ENCODE data around the gene SIK1.
"Not testable (repeated sequence)": the region's sequence is repeated elsewhere in the genome, so short reads cannot be mapped to it uniquely, and the experiment has no call there.

Gene SIK1

DNA sequence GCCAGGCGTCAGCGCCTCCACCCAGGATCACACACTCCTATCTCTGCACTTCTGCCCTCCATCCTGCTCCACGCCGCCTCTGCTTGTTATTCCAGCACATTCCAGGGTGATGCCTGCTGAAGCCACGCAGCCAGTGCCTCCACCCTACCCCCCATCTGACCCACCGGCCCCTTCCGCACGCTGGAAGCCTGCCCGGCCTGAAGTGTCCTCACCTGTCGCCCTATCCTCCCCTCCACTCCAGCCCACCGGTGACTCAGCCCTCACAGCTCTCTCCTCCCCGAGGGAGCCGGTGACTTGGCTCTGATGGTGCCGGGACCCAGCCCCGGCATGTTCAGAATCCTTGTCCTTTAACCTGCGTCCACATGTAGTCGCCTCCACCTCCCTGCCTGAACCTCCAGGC lies 24.9 kb upstream of the SIK1 start:
- not testable (repeated sequence) for H3K9ac ChIP-seq (ENCODE audit: low read length); H3K36me3 ChIP-seq (ENCODE audit: control insufficient read depth, insufficient read depth, low read length); H3K27ac ChIP-seq (ENCODE audit: low read depth, low read length); H3K27me3 ChIP-seq (ENCODE audit: control insufficient read depth, insufficient read depth, low read length); H3K4me1 ChIP-seq (ENCODE audit: control insufficient read depth, insufficient read depth, low read length); H3K4me3 ChIP-seq (ENCODE audit: low read length)

GRCh38 chr21:43450287-43450686 lies 23.4 kb upstream of the SIK1 start:
- not testable (repeated sequence) for H3K36me3 ChIP-seq (ENCODE audit: control insufficient read depth, insufficient read depth, low read length); H3K4me3 ChIP-seq (ENCODE audit: low read length); H3K4me1 ChIP-seq (ENCODE audit: control insufficient read depth, insufficient read depth, low read length); H3K9ac ChIP-seq (ENCODE audit: low read length); H3K27me3 ChIP-seq (ENCODE audit: control insufficient read depth, insufficient read depth, low read length); H3K27ac ChIP-seq (ENCODE audit: low read depth, low read length)

DNA sequence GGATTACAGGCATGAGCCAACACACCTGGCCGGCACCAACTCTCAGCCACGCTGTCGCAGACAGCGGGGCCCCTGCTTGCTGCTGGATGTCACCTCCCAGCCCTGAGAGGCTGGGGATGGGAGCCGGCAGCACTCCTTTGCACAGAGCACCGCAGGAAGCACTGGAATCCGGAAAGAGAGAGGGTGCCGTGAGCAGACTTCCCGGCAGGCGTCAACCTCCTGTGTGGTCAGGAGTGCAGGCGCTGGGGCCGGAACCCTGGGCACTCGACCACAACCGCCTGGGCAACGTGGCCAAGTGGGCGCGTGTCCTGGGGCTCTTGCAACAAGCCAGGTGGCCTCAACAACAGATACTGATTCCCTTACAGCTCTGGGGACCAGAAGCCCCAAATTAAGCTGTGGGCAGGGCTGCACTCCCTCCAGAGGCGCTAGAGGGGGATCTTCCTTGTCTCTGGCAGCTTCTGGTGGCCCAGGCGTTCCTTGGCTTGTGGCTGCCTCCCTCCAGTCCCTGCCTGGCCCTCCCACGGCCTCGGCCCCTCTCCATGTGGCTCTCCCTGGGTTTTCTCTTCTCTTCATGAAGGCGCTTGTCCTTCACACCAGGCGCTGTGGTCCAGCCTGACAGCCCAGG lies 20.5 kb upstream of the SIK1 start:
- not testable (repeated sequence) for H3K27ac ChIP-seq (ENCODE audit: low read depth, low read length); H3K36me3 ChIP-seq (ENCODE audit: control insufficient read depth, insufficient read depth, low read length); H3K9ac ChIP-seq (ENCODE audit: low read length); H3K27me3 ChIP-seq (ENCODE audit: control insufficient read depth, insufficient read depth, low read length); H3K4me1 ChIP-seq (ENCODE audit: control insufficient read depth, insufficient read depth, low read length); H3K4me3 ChIP-seq (ENCODE audit: low read length)

DNA sequence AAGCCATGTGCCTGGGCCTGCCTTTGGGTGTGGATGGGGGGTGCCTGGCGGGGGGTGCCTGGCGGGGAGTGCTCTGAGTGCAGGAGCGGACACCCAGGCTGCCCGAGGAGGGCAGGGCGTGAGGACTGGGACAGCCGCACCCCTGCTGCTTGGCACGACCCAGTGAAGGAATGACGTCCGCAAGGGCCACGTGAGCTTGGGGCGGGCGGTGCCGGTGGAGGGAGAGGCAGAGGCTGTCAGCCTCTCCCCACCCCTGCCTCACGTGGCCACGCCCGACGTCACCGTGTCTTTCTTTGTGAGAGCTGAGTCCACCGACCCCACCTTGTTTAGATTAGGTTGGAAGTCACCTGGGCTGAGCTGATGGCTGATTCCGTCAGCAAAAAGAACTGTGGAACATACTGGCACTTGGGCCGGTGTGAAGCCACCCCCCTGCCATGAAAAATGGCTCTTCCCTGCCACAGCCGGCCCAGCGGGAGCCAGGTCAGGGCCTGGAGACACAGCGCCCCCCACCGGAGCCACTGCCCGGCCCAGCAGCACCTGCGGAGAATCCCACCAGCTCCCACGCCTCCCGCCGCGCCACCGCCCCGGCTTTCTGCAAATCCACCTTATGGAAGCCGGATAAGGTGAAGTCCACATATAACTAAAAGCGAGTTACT lies 19.5 kb upstream of the SIK1 start:
- H3K27me3 ChIP-seq (ENCODE audit: control insufficient read depth, insufficient read depth, low read length); H3K27ac ChIP-seq (ENCODE audit: low read depth, low read length); H3K36me3 ChIP-seq (ENCODE audit: control insufficient read depth, insufficient read depth, low read length); H3K9ac ChIP-seq (ENCODE audit: low read length); H3K4me1 ChIP-seq (ENCODE audit: control insufficient read depth, insufficient read depth, low read length); H3K4me3 ChIP-seq (ENCODE audit: low read length): not testable (repeated sequence)

GRCh38 chr21:43444524-43444923 lies 17.6 kb upstream of the SIK1 start:
- not testable (repeated sequence) for H3K36me3 ChIP-seq (ENCODE audit: control insufficient read depth, insufficient read depth, low read length)

DNA sequence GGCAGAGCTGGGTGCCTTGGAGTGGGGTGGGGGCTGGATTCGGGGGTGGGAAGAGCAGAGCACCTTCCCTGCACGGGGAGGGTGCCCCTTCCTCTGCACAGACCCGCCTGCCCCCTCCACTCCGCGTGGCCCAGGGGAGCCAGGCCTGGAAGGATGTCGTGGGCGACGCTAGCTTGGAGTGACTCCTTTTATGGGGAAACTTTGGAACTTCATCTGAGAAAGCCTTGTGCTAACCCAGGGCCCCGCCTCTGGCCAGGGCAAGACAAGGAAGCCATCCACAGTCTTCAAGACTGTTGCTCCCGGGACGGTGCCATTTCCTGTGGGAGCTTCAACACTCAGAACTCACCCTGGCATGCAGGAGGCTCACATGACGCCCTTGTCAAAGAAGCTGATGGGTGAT lies 15.6 kb upstream of the SIK1 start:
- H3K36me3 ChIP-seq (ENCODE audit: control insufficient read depth, insufficient read depth, low read length) = not testable (repeated sequence)

More at GRCh38 chr21:43444524-43444923, 17.6 kb upstream of the SIK1 start:
- not testable (repeated sequence) for H3K27me3 ChIP-seq (ENCODE audit: control insufficient read depth, insufficient read depth, low read length); H3K4me3 ChIP-seq (ENCODE audit: low read length); H3K4me1 ChIP-seq (ENCODE audit: control insufficient read depth, insufficient read depth, low read length); H3K27ac ChIP-seq (ENCODE audit: low read depth, low read length); H3K9ac ChIP-seq (ENCODE audit: low read length)

DNA sequence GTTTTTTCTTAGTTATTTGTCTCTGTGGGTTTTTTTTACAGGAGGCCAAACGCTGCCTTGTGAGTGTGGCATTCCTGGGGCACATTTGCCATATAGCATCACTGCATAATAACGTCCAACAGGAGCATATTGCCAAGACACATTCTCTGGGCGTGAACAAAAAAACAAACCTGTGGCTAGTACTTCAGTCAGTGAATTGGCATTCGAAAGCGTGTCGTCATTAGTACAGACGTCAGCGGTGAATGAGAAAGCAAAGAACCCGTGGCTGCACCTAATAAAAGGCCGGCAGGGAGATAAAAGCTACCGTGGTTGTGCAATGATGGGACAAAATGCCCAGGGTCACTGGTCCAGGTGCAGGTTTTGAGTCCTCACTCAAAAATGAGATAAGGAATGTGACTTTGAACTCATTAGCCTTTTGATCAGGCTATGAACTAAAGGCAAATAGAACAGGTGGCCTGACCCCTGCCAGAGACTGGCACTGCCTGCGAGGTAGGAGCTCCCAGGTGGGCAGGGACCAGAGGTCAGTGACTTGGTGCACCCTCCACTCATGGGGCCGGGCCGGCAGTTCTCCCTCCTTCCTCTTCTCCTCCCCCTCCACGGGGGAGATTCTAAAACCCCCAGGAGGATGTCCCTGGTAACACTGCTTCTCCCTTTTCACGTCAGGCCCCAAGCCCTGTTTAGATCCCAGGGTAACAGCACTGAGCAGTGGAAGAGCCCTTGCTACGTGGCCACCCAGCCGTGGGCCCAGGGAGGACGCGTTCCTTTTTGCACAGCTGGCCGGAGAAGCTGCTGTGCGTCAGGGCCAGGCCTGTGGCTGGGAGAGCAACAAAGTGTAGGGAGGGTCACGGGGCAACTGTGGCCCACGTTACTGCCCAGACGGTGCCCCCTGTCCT lies 14.2 kb upstream of the SIK1 start:
- H3K9ac ChIP-seq (ENCODE audit: low read length) = not testable (repeated sequence)

More for the DNA sequence above, 15.6 kb upstream of the SIK1 start:
- not testable (repeated sequence) for H3K4me3 ChIP-seq (ENCODE audit: low read length); H3K27ac ChIP-seq (ENCODE audit: low read depth, low read length); H3K9ac ChIP-seq (ENCODE audit: low read length); H3K4me1 ChIP-seq (ENCODE audit: control insufficient read depth, insufficient read depth, low read length); H3K27me3 ChIP-seq (ENCODE audit: control insufficient read depth, insufficient read depth, low read length)

DNA sequence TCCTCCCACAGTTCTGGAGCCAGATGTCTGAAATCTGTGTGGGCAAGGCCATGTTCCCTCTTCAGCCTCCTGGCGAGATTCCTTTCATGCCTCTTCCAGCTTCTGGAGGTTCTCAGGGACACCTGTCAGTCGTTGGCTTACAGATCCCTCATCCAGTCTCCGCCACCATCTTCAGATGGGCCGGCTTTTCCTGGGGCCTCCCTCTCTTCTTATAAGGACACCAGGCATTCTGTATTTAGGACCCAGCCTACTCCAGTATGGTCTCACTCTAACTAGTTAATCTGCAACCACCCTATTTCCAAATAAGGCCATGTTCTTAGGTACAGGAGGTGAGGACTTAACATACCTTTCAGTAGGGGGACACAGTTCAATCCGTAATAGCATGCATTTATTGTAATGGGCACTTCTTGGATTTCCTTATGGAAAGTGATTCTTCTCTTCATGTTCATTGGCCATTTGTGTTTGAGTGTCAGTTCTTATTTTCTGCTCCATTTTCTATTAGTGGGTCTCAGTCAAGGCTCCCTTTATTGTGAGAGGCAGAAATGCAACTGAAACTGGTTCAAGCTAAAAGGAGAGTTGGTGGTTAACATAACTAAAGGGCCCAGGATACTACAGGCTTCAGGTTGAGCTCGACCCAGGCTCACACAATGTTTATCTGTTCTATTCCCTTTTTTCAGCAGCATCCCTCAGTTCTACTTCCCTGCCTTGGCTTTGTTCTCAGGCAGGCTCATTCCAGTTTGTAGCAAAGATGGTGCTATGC lies 12.6 kb upstream of the SIK1 start:
- not testable (repeated sequence) for H3K4me1 ChIP-seq (ENCODE audit: control insufficient read depth, insufficient read depth, low read length); H3K36me3 ChIP-seq (ENCODE audit: control insufficient read depth, insufficient read depth, low read length); H3K4me3 ChIP-seq (ENCODE audit: low read length); H3K27me3 ChIP-seq (ENCODE audit: control insufficient read depth, insufficient read depth, low read length); H3K9ac ChIP-seq (ENCODE audit: low read length); H3K27ac ChIP-seq (ENCODE audit: low read depth, low read length)

More for the DNA sequence above, 14.2 kb upstream of the SIK1 start:
- not testable (repeated sequence) for H3K4me3 ChIP-seq (ENCODE audit: low read length); H3K27me3 ChIP-seq (ENCODE audit: control insufficient read depth, insufficient read depth, low read length); H3K4me1 ChIP-seq (ENCODE audit: control insufficient read depth, insufficient read depth, low read length); H3K27ac ChIP-seq (ENCODE audit: low read depth, low read length); H3K36me3 ChIP-seq (ENCODE audit: control insufficient read depth, insufficient read depth, low read length)

- H3K4me1 ChIP-seq (ENCODE audit: control insufficient read depth, insufficient read depth, low read length) = not testable (repeated sequence)
These were observed 9.3 kb upstream of the SIK1 start for GRCh38 chr21:43436272-43436671.

GRCh38 chr21:43433340-43434136 lies 6.6 kb upstream of the SIK1 start:
- H3K36me3 ChIP-seq (ENCODE audit: control insufficient read depth, insufficient read depth, low read length); H3K27ac ChIP-seq (ENCODE audit: low read depth, low read length); H3K4me3 ChIP-seq (ENCODE audit: low read length); H3K4me1 ChIP-seq (ENCODE audit: control insufficient read depth, insufficient read depth, low read length); H3K9ac ChIP-seq (ENCODE audit: low read length); H3K27me3 ChIP-seq (ENCODE audit: control insufficient read depth, insufficient read depth, low read length): not testable (repeated sequence)

More at GRCh38 chr21:43436272-43436671, 9.3 kb upstream of the SIK1 start:
- not testable (repeated sequence) for H3K27me3 ChIP-seq (ENCODE audit: control insufficient read depth, insufficient read depth, low read length); H3K27ac ChIP-seq (ENCODE audit: low read depth, low read length); H3K9ac ChIP-seq (ENCODE audit: low read length); H3K36me3 ChIP-seq (ENCODE audit: control insufficient read depth, insufficient read depth, low read length); H3K4me3 ChIP-seq (ENCODE audit: low read length)

- H3K27ac ChIP-seq (ENCODE audit: low read depth, low read length); H3K36me3 ChIP-seq (ENCODE audit: control insufficient read depth, insufficient read depth, low read length); H3K4me1 ChIP-seq (ENCODE audit: control insufficient read depth, insufficient read depth, low read length); H3K27me3 ChIP-seq (ENCODE audit: control insufficient read depth, insufficient read depth, low read length); H3K9ac ChIP-seq (ENCODE audit: low read length); H3K4me3 ChIP-seq (ENCODE audit: low read length): not testable (repeated sequence)
These were observed 4.0 kb upstream of the SIK1 start for GRCh38 chr21:43430830-43431416.

Measured in rectal smooth muscle tissue (tissue), 1 donor.